Measurements from ENCODE around the gene ZSCAN21.

The ZSCAN21 gene

DNA sequence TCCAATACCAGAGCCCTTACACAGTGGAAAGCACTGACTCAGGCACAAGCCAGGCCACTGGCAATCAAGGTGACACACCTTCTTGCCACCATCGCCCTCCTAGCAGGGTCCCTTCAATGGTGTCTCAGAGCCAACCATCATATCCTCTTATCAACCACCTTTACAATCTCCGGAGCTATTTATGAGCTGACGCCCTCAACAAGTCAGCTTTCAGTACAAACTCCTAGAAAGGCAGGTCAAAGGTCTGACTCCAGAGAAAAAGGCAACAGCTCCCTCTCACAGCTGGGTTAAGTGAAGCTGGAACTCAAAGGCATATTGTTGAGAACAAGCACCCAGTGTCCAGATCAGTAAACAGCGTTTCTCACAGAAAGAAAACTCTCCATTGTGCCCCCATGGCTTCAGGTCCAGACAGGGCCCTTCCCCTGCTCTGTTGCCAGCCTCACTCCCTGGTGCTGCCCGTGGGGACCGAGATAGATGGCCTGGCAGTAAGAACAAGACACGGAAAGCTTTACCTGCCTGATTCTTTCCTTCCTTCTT lies 29.5 kb downstream of the ZSCAN21 start:
- Histone ChIP-seq H3K27ac (no peak overlapping the region), H3K4me3 (ENCODE audit: low read depth, low read length) (no peak overlapping the region), H3K36me3 (replicated peaks) (peaks cover 42% of the 10 kb centered on the region), H3K27me3 (replicated peaks) (no peaks in the 10 kb centered on the region)
- no peak for DNase-seq
- TF ChIP-seq, protein P1, sequence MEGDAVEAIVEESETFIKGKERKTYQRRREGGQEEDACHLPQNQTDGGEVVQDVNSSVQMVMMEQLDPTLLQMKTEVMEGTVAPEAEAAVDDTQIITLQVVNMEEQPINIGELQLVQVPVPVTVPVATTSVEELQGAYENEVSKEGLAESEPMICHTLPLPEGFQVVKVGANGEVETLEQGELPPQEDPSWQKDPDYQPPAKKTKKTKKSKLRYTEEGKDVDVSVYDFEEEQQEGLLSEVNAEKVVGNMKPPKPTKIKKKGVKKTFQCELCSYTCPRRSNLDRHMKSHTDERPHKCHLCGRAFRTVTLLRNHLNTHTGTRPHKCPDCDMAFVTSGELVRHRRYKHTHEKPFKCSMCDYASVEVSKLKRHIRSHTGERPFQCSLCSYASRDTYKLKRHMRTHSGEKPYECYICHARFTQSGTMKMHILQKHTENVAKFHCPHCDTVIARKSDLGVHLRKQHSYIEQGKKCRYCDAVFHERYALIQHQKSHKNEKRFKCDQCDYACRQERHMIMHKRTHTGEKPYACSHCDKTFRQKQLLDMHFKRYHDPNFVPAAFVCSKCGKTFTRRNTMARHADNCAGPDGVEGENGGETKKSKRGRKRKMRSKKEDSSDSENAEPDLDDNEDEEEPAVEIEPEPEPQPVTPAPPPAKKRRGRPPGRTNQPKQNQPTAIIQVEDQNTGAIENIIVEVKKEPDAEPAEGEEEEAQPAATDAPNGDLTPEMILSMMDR (IDR thresholded peaks at IDR 0.05; ENCODE audit: low read depth, low read length, missing control alignments): no peak
- in situ Hi-C loops (cut with HindIII; ENCODE audit: low pct_ligation_motif_present, low sequenced_read_pairs): loop anchor here (25.0 kb wide), 1 partner anchor 92 kb away; the partner anchor contains the start of gene AZGP1

DNA sequence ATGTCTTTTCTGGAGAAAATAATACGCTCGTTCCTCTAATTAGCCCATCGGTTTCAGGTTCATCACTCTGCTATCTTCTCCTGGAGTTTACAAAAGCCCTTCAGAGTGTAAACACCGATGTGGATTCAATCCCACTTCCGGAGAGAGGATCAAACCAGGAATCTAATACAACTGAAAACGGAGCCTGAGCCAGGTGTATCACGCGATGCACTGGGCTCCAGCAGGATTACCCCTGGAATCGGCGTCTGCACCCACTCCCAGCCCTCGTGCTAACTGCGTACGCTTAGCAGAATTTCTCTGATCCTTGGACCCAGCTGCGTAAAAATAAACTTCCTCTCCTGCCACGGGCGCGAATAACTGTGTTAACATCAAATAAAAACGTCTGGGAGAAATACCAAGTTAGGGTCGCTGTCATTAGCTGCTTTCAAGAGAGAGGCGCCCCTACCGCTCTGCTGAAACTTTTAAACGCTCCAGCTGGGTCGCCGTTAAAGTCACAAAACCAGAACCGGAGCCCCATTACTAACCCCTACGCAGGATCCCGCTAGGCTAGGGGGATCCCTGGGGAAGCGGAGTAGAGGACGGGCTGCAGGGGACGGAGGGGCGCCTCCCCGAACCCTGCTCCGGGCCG lies 31.4 kb downstream of the ZSCAN21 start:
- Histone ChIP-seq H3K27me3 (replicated peaks) (no peaks in the 10 kb centered on the region), H3K36me3 (replicated peaks) (peaks cover 25% of the 10 kb centered on the region), H3K27ac (peak overlapping the region; percentile 77), H3K4me3 (ENCODE audit: low read depth, low read length) (peak overlapping the region; percentile 96)
- no peak for DNase-seq
- in situ Hi-C loops (cut with HindIII; ENCODE audit: low pct_ligation_motif_present, low sequenced_read_pairs): loop anchor here (25.0 kb wide), 1 partner anchor 94 kb away; the partner anchor contains the start of gene AZGP1
- TF ChIP-seq, protein P1 (IDR thresholded peaks at IDR 0.05; ENCODE audit: low read depth, low read length, missing control alignments): no peak

DNA sequence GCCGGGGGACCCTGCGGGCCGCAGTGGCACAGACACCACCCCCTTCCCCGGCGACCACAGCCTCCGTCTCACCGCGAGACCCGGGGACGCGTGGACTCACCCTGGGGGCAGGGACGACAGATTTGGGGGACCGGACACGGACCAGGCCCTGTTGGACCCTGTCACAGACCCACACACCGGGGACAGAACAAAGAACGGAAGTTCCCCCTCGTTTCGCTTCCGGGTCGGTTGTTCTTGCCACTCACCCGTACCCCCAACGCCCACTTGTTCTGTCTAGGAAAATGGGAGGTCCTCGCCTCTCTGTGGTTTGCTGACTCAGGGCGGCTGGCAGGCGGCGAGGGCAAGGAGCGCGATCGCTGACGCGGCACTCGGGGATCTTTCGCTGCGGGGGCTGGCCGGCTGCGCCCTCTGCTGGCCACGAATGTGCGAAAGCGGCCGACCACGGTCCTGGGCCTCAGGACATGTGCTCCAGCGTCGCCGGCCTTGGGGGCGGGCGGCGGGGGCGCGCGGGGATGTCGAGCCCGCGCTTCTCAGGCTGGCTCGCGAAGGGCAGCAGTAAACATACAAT lies 32.0 kb downstream of the ZSCAN21 start, which contains the start of gene ZNF3:
ZNF3 (minus strand) TSS at position 189 of the 568 bp plus-strand sequence. CDS start 4,366 bp downstream, outside the sequence.
- in situ Hi-C loops (cut with HindIII; ENCODE audit: low pct_ligation_motif_present, low sequenced_read_pairs): loop anchor here (25.0 kb wide), 1 partner anchor 94 kb away; the partner anchor contains the start of gene AZGP1
- Histone ChIP-seq H3K27ac (peak within 1 kb of the TSS; percentile 77), H3K27me3 (replicated peaks) (no peaks in the 10 kb centered on the region), H3K36me3 (replicated peaks) (peaks cover 19% of the 10 kb centered on the region), H3K4me3 (ENCODE audit: low read depth, low read length) (peak within 1 kb of the TSS; percentile 96)
- TF ChIP-seq, protein P1 (IDR thresholded peaks at IDR 0.05; ENCODE audit: low read depth, low read length, missing control alignments): peak; percentile 79
- peak; percentile 98 for DNase-seq

DNA sequence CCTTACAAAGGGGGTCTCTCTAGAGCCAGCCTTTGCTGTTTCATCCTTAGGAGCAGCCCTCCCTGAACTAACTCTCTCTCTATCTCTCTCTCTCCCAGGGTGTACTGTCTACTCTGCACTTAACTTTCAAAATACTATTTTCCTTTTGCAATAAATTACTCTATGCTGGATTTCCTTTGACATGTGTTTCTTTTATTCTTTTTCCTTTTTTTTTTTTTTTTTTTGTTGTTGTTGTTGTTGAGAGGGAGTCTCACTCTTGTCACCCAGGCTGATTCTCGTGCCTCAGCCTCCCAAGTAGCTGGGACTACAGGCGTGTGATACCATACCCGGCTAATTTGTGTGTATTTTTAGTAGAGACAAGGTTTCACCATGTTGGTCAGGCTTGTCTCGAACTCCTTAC lies 33.4 kb downstream of the ZSCAN21 start:
- TF ChIP-seq, protein P1 (IDR thresholded peaks at IDR 0.05; ENCODE audit: low read depth, low read length, missing control alignments): no peak
- Histone ChIP-seq H3K4me3 (ENCODE audit: low read depth, low read length) (no peak overlapping the region), H3K27me3 (replicated peaks) (no peaks in the 10 kb centered on the region), H3K27ac (peak overlapping the region; percentile 76), H3K36me3 (replicated peaks) (peaks cover 11% of the 10 kb centered on the region)
- in situ Hi-C loops (cut with HindIII; ENCODE audit: low pct_ligation_motif_present, low sequenced_read_pairs): loop anchor here (25.0 kb wide), 1 partner anchor 96 kb away; the partner anchor contains the start of gene AZGP1
- no peak for DNase-seq

DNA sequence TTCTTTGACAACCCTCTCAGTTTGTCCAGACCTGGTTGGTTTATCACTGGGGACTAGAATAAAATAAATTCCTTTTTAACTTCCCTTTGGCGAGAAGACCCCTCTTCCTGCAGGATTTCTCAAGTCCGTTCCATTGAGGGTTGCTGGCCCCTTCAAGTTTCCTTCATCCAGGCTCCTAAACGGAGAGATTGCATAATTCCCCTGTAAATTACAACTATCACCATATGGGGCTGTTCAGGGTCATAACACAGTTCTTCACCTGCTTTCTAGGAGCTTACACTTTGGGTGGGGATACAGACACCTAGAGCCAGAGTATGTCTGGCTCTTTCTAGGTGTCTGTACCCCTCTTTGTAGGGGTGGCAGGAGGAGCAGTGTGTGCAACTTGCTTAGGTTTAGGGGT lies 35.9 kb downstream of the ZSCAN21 start:
- Histone ChIP-seq H3K4me3 (ENCODE audit: low read depth, low read length) (no peak overlapping the region), H3K27me3 (replicated peaks) (no peaks in the 10 kb centered on the region), H3K27ac (no peak overlapping the region), H3K36me3 (replicated peaks) (peaks cover 2% of the 10 kb centered on the region)
- TF ChIP-seq, protein P1 (IDR thresholded peaks at IDR 0.05; ENCODE audit: low read depth, low read length, missing control alignments): no peak
- in situ Hi-C loops (cut with HindIII; ENCODE audit: low pct_ligation_motif_present, low sequenced_read_pairs): loop anchor here (25.0 kb wide), 1 partner anchor 98 kb away; the partner anchor contains the start of gene AZGP1
- DNase-seq: no peak

All from brain microvascular endothelial cell (primary cell).